H9 (cell line): ENCODE data around the gene FEZF2. TPM values are rescaled to one million over a fixed set of nuclear protein-coding genes. Genes with fewer than 3 reads are reported as not detected.

ENCODE experiments used
- DNase-seq: peaks from one replicate; pipeline ENCODE4 v3.0.0-alpha.2; 2017
- H2AFZ ChIP-seq: one replicate; pipeline ENCODE4 v1.6.1; 2013; ENCODE audit warnings: mild to moderate bottlenecking, low read length, control low read depth, moderate library complexity
- H2AK5ac ChIP-seq: 2 replicates; pipeline ENCODE4 v1.6.1; 2013; ENCODE audit warnings: low read length, control low read depth, mixed read lengths; ENCODE audit not compliant: insufficient read length
- H2BK120ac ChIP-seq: one replicate; pipeline ENCODE4 v1.6.1; 2013; ENCODE audit warnings: low read depth, mild to moderate bottlenecking, low read length, control low read depth, inconsistent platforms; ENCODE audit not compliant: poor library complexity, severe bottlenecking
- H2BK12ac ChIP-seq: 2 replicates; pipeline ENCODE4 v1.6.1; 2013; ENCODE audit warnings: low read length, control low read depth, mixed read lengths, low read depth; ENCODE audit not compliant: insufficient read length
- H2BK15ac ChIP-seq: 2 replicates; pipeline ENCODE4 v1.6.1; 2013; ENCODE audit warnings: low read depth, low read length, control low read depth
- H2BK20ac ChIP-seq: one replicate; pipeline ENCODE4 v1.6.1; 2013; ENCODE audit warnings: low read depth, mild to moderate bottlenecking, low read length, control low read depth, inconsistent platforms; ENCODE audit not compliant: poor library complexity, severe bottlenecking
- H2BK5ac ChIP-seq: 2 replicates; pipeline ENCODE4 v1.6.1; 2013; ENCODE audit warnings: low read length, control low read depth, mixed read lengths; ENCODE audit not compliant: insufficient read length
- H3K14ac ChIP-seq: 2 replicates; pipeline ENCODE4 v1.6.1; 2013; ENCODE audit warnings: low read length, control low read depth; ENCODE audit not compliant: insufficient read depth
- H3K18ac ChIP-seq: 2 replicates; pipeline ENCODE4 v1.6.1; 2013; ENCODE audit warnings: low read depth, mild to moderate bottlenecking, mixed read lengths, low read length, control low read depth; ENCODE audit not compliant: insufficient read length
- H3K23ac ChIP-seq: 2 replicates; pipeline ENCODE4 v1.6.1; 2013; ENCODE audit warnings: low read length, control low read depth, mixed read lengths, low read depth; ENCODE audit not compliant: insufficient read length
- H3K23me2 ChIP-seq: 2 replicates; pipeline ENCODE4 v1.6.1; 2013; ENCODE audit warnings: low read depth, mild to moderate bottlenecking, mixed read lengths, low read length, control low read depth; ENCODE audit not compliant: insufficient read length, poor library complexity, severe bottlenecking
- H3K27ac ChIP-seq: 2 replicates; pipeline ENCODE4 v1.5.1; 2013; ENCODE audit warnings: low read length, control low read depth, mixed read lengths, low read depth; ENCODE audit not compliant: insufficient read length
- H3K27me3 ChIP-seq: 2 replicates; pipeline ENCODE4 v1.6.1; 2013; ENCODE audit warnings: low read length, control low read depth, inconsistent platforms; ENCODE audit not compliant: insufficient read depth
- H3K4ac ChIP-seq: 2 replicates; pipeline ENCODE4 v1.6.1; 2013; ENCODE audit warnings: low read depth, mild to moderate bottlenecking, control low read depth, inconsistent platforms, low read length, moderate library complexity
- H3K4me1 ChIP-seq: 2 replicates; pipeline ENCODE4 v1.6.1; 2013; ENCODE audit warnings: low read length, control low read depth, inconsistent platforms; ENCODE audit not compliant: insufficient read depth
- H3K4me2 ChIP-seq: 2 replicates; pipeline ENCODE4 v1.6.1; 2013; ENCODE audit warnings: low read length, control low read depth, mixed read lengths; ENCODE audit not compliant: insufficient read length, insufficient read depth
- H3K56ac ChIP-seq: 2 replicates; pipeline ENCODE4 v1.6.1; 2013; ENCODE audit warnings: low read depth, mild to moderate bottlenecking, mixed read lengths, low read length, control low read depth; ENCODE audit not compliant: insufficient read length
- H3K79me1 ChIP-seq: 2 replicates; pipeline ENCODE4 v1.6.1; 2013; ENCODE audit warnings: low read depth, mild to moderate bottlenecking, moderate library complexity, low read length, control low read depth, inconsistent platforms; ENCODE audit not compliant: insufficient read depth, poor library complexity, severe bottlenecking
- H3K79me2 ChIP-seq: 2 replicates; pipeline ENCODE4 v1.6.1; 2013; ENCODE audit warnings: low read length, control low read depth, inconsistent platforms; ENCODE audit not compliant: insufficient read depth
- H3K9ac ChIP-seq: 2 replicates; pipeline ENCODE4 v1.6.1; 2013; ENCODE audit warnings: low read length, control low read depth, mixed read lengths; ENCODE audit not compliant: insufficient read length; ENCODE audit errors: extremely low read depth
- H3K9me3 ChIP-seq: one replicate; pipeline ENCODE4 v1.6.1; 2013; ENCODE audit warnings: low read depth, low read length, inconsistent platforms; ENCODE audit not compliant: control insufficient read depth
- H3T11ph ChIP-seq: one replicate; pipeline ENCODE4 v1.6.1; 2013; ENCODE audit warnings: mild to moderate bottlenecking, low read length, control low read depth, inconsistent platforms
- H4K20me1 ChIP-seq: one replicate; pipeline ENCODE4 v1.6.1; 2013; ENCODE audit not compliant: control insufficient read depth, insufficient read length, insufficient read depth
- H4K5ac ChIP-seq: 2 replicates; pipeline ENCODE4 v1.6.1; 2013; ENCODE audit warnings: low read depth, mild to moderate bottlenecking, mixed read lengths, low read length, control low read depth; ENCODE audit not compliant: insufficient read length
- H4K8ac ChIP-seq: replicated peaks from 2 replicates; pipeline ENCODE4 v1.6.1; 2013; ENCODE audit warnings: low read length, control low read depth, mixed read lengths, low read depth; ENCODE audit not compliant: insufficient read length
- H4K91ac ChIP-seq: 2 replicates; pipeline ENCODE4 v1.6.1; 2013; ENCODE audit warnings: low read depth, mild to moderate bottlenecking, moderate library complexity, mixed read lengths, low read length, control low read depth; ENCODE audit not compliant: insufficient read length
- H3K27ac Mint-ChIP-seq, 3 experiments: 2 replicates in 2 of 3; 3 replicates in 1 of 3; pipeline ENCODE4 v1.8.0; 2020 to 2021; ENCODE audit warnings: mixed read lengths in 3 of 3, mild to moderate bottlenecking in 1 of 3, moderate library complexity in 1 of 3
- H3K27me3 Mint-ChIP-seq: 2 replicates; pipeline ENCODE4 v1.8.0; 2021; ENCODE audit warnings: low read depth, mild to moderate bottlenecking, moderate library complexity, mixed read lengths
- H3K36me3 Mint-ChIP-seq, 3 experiments: 2 replicates in 2 of 3; 3 replicates in 1 of 3; pipeline ENCODE4 v1.8.0; 2020 to 2021; ENCODE audit warnings: low read depth in 3 of 3, mixed read lengths in 3 of 3; ENCODE audit not compliant: insufficient read depth in 1 of 3
- H3K4me1 Mint-ChIP-seq, 2 experiments: 2 replicates each; pipeline ENCODE4 v1.8.0; 2020; ENCODE audit warnings: mixed read lengths in 2 of 2
- H3K4me3 Mint-ChIP-seq, 2 experiments: 2 replicates in 1 of 2; 3 replicates in 1 of 2; pipeline ENCODE4 v1.8.0; 2020 to 2021; ENCODE audit warnings: mild to moderate bottlenecking in 2 of 2, mixed read lengths in 2 of 2, moderate library complexity in 1 of 2
- H3K9me3 Mint-ChIP-seq, 2 experiments: 2 replicates in 1 of 2; 3 replicates in 1 of 2; pipeline ENCODE4 v1.8.0; 2020; ENCODE audit warnings: mild to moderate bottlenecking in 2 of 2, mixed read lengths in 2 of 2, moderate library complexity in 1 of 2
- WGBS: extraction: QIAGEN DNeasy Blood & Tissue Kit; methylation state at CpG from one replicate; pipeline ENCODE4 v1.1.7; 2013; ENCODE audit warnings: missing lambda C conversion rate, low lambda C conversion rate, mixed read lengths; ENCODE audit not compliant: insufficient read length; ENCODE audit errors: extremely low coverage; 5-methylcytosine and 5-hydroxymethylcytosine counted together
- total RNA-seq: library from RNA; stranded (reverse); gene quantifications from 2 replicates; pipeline ENCODE4 v1.2.1, GENCODE V29; 2021
- TF ChIP-seq, protein P1 (sequence below): fragments of 200-600 bp; sonication (generic); conservative IDR thresholded peaks from 3 replicates; pipeline ENCODE4 v1.8.0; 2021; ENCODE audit warnings: antibody characterized with exemption, mild to moderate bottlenecking

The FEZF2 gene
- total RNA-seq, 1 experiment from 2014 or later: 0.11 TPM

DNA sequence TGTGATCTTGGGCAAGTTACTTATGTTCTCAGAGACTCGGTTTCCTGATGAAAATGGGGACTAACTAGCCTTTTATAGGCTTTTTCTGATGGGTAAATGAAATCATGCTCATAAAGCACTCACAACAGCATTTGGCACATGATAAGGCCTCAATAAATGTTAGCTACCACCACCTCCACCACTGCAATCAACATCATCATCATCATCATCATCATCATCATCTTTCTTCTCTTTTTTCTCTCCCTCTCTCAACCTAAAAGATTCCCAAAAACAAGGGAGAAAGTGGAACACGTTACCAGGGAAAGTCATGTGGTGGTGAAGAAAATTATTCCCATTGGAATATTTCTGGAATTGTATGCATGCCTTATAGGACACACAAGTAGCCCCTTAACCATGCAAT lies 33.6 kb upstream of the FEZF2 start:
- H3K56ac ChIP-seq: no peak overlapping the region
- H3K9me3 ChIP-seq: no peaks in the 10 kb centered on the region
- H2BK15ac ChIP-seq: no peak overlapping the region
- no peak overlapping the region for H3T11ph ChIP-seq
- Mint-ChIP-seq H3K36me3 (no peaks in the 10 kb centered on the region), H3K4me1 (peaks cover 7 to 14% of the 10 kb centered on the region in 2 experiments), H3K27ac (no peak overlapping the region), H3K4me3 (no peak overlapping the region), H3K9me3 (no peaks in the 10 kb centered on the region), H3K27me3 (peaks cover 66% of the 10 kb centered on the region)
- H3K4ac ChIP-seq: no peak overlapping the region
- TF ChIP-seq, protein P1, sequence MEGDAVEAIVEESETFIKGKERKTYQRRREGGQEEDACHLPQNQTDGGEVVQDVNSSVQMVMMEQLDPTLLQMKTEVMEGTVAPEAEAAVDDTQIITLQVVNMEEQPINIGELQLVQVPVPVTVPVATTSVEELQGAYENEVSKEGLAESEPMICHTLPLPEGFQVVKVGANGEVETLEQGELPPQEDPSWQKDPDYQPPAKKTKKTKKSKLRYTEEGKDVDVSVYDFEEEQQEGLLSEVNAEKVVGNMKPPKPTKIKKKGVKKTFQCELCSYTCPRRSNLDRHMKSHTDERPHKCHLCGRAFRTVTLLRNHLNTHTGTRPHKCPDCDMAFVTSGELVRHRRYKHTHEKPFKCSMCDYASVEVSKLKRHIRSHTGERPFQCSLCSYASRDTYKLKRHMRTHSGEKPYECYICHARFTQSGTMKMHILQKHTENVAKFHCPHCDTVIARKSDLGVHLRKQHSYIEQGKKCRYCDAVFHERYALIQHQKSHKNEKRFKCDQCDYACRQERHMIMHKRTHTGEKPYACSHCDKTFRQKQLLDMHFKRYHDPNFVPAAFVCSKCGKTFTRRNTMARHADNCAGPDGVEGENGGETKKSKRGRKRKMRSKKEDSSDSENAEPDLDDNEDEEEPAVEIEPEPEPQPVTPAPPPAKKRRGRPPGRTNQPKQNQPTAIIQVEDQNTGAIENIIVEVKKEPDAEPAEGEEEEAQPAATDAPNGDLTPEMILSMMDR: no peak
- no peak overlapping the region for H3K23ac ChIP-seq
- H3K9ac ChIP-seq: no peak overlapping the region
- no peak overlapping the region for H2BK5ac ChIP-seq
- no peak overlapping the region for H2BK20ac ChIP-seq
- H4K8ac ChIP-seq: no peak overlapping the region
- no peak overlapping the region for H2AK5ac ChIP-seq
- H2AFZ ChIP-seq: no peak overlapping the region
- H3K27me3 ChIP-seq: no peaks in the 10 kb centered on the region
- no peaks in the 10 kb centered on the region for H3K79me2 ChIP-seq
- no peak overlapping the region for H2BK12ac ChIP-seq
- H3K14ac ChIP-seq: no peak overlapping the region
- H2BK120ac ChIP-seq: no peak overlapping the region
- H3K27ac ChIP-seq: no peak overlapping the region
- WGBS: no CpG with 5 or more reads among the region's 2 CpGs
- no peak overlapping the region for H4K5ac ChIP-seq
- H3K79me1 ChIP-seq: no peaks in the 10 kb centered on the region
- no peak for DNase-seq
- H4K20me1 ChIP-seq: no peaks in the 10 kb centered on the region
- no peaks in the 10 kb centered on the region for H3K23me2 ChIP-seq
- no peaks in the 10 kb centered on the region for H3K4me1 ChIP-seq
- H4K91ac ChIP-seq: no peak overlapping the region
- no peak overlapping the region for H3K18ac ChIP-seq
- H3K4me2 ChIP-seq: no peak overlapping the region
